ENCODE results near the gene RAB6B.

- TF ChIP-seq CTCF (IDR thresholded peaks at IDR 0.05) (no peak), POLR2A (IDR thresholded peaks at IDR 0.05) (no peak)
These were observed 47.4 kb upstream of the RAB6B start for GRCh38 chr3:133943031-133943535.
